K562 (cell line): ENCODE measurements around the gene RAB5B. TPM values are rescaled to one million over a fixed set of nuclear protein-coding genes. Genes with fewer than 3 reads are reported as not detected.

Experiments
- ATAC-seq: fragments of 200-7000 bp; cut with Tn5 transposase; 3 replicates; pipeline ENCODE4 v1.9.1; 2020; ENCODE audit warnings: moderate library complexity
- BruUV-seq: library from RNA; stranded (reverse); fragments of 400-500 nt; replicated peaks from 2 replicates; lab custom pipeline; 2021; lab: Mats Ljungman, UMichigan
- CTCF ChIA-PET: fragments of 300-600 bp; formaldehyde crosslinking; extraction: SDS; loops from one replicate; lab custom pipeline; 2021; ENCODE audit warnings: low intra/inter-chr PET ratio; lab: Yijun Ruan, JAX
- POLR2A ChIA-PET: fragments of 300-600, 350-650 bp; sonication (Branson Sonifier 250); formaldehyde crosslinking; extraction: SDS; loops from one replicate; lab custom pipeline; 2021; ENCODE audit warnings: antibody characterized with exemption, inconsistent platforms; lab: Yijun Ruan, JAX
- DNase-seq, 4 experiments: peaks; one replicate each; pipeline versions ENCODE4 v3.0.0 to v3.0.0-alpha.2; 2011 to 2018; ENCODE audit warnings: low spot score in 3 of 4, mixed read lengths in 3 of 4; ENCODE audit errors: extremely low read depth in 1 of 4
- FAIRE-seq: peaks from 2 replicates; lab custom pipeline; 2011; peaks lifted over from hg19 to GRCh38; lab: Jason Lieb, UNC
- H2AFZ ChIP-seq: 2 replicates; pipeline ENCODE4 v1.6.0; 2011; ENCODE audit warnings: low read depth, low read length, control low read depth, inconsistent platforms
- H3K27ac ChIP-seq: fragments of 200-600 bp; 3 replicates; pipeline ENCODE4 v1.8.0; 2011; ENCODE audit warnings: low read depth, mild to moderate bottlenecking, control low read depth, inconsistent platforms, low read length, moderate library complexity, mixed read lengths; ENCODE audit errors: extremely low read depth
- H3K27me3 ChIP-seq, 2 experiments: fragments of 300-600 bp in 1 of 2; 2 replicates in 1 of 2; 3 replicates in 1 of 2; pipeline versions ENCODE4 v1.6.0 to v1.8.0; 2011; ENCODE audit warnings: inconsistent platforms in 2 of 2, low read length in 2 of 2, mild to moderate bottlenecking in 1 of 2, mixed read lengths in 1 of 2, moderate library complexity in 1 of 2; ENCODE audit not compliant: control insufficient read depth in 2 of 2, insufficient read depth in 2 of 2
- H3K36me3 ChIP-seq: fragments of 300-600 bp; 3 replicates; pipeline ENCODE4 v1.8.0; 2011; ENCODE audit warnings: mild to moderate bottlenecking, low read length, inconsistent platforms; ENCODE audit not compliant: control insufficient read depth, insufficient read depth
- H3K4me1 ChIP-seq, 2 experiments: fragments of 200-600 bp in 1 of 2; replicated peaks in 1 of 2; 2 replicates in 1 of 2; 3 replicates in 1 of 2; pipeline versions ENCODE4 v1.5.1 to v1.8.0; 2011; ENCODE audit warnings: inconsistent platforms in 2 of 2, low read length in 2 of 2, mild to moderate bottlenecking in 1 of 2, mixed read lengths in 1 of 2, moderate library complexity in 1 of 2; ENCODE audit not compliant: control insufficient read depth in 2 of 2, insufficient read depth in 2 of 2
- H3K4me2 ChIP-seq: 2 replicates; pipeline ENCODE4 v1.6.1; 2011; ENCODE audit warnings: low read length, control low read depth, inconsistent platforms, mixed read lengths; ENCODE audit not compliant: insufficient read depth
- H3K4me3 ChIP-seq: fragments of 200-600 bp; sonication (generic), shearing (Covaris generic); 2 replicates; pipeline ENCODE4 v1.5.1; 2016; ENCODE audit warnings: control low read depth, inconsistent platforms
- H3K79me2 ChIP-seq: fragments of 200-600 bp; 3 replicates; pipeline ENCODE4 v1.8.0; 2011; ENCODE audit warnings: low read length, inconsistent platforms; ENCODE audit not compliant: control insufficient read depth, insufficient read depth
- H3K9ac ChIP-seq, 2 experiments: 2 replicates each; pipeline versions ENCODE4 v1.6.0 to v1.6.1; 2011; ENCODE audit warnings: low read depth in 2 of 2, low read length in 2 of 2, control low read depth in 1 of 2, inconsistent platforms in 1 of 2, mild to moderate bottlenecking in 1 of 2, mixed read lengths in 1 of 2; ENCODE audit not compliant: insufficient read depth in 1 of 2
- H3K9me1 ChIP-seq: one replicate; pipeline ENCODE4 v1.6.0; 2011; ENCODE audit warnings: inconsistent platforms, mild to moderate bottlenecking, low read length, moderate library complexity; ENCODE audit not compliant: control insufficient read depth, insufficient read depth
- H3K9me3 ChIP-seq: replicated peaks from 2 replicates; pipeline ENCODE4 v1.5.1; 2011; ENCODE audit warnings: low read depth, low read length, inconsistent platforms; ENCODE audit not compliant: control insufficient read depth, insufficient read depth
- H4K20me1 ChIP-seq: replicated peaks from 2 replicates; pipeline ENCODE4 v1.6.1; 2011; ENCODE audit warnings: low read length, inconsistent platforms, mixed read lengths; ENCODE audit not compliant: control insufficient read depth, insufficient read depth
- ATF1 ChIP-seq, 2 experiments: fragments of 450-650 bp in 1 of 2; IDR thresholded peaks; 2 replicates each; pipeline ENCODE4 v1.6.1; 2016; ENCODE audit warnings: missing compliant biosample characterization in 1 of 2, missing genetic modification characterization in 1 of 2
- CEBPB ChIP-seq: fragments of 450-650 bp; IDR thresholded peaks from 2 replicates; pipeline ENCODE4 v1.6.1; 2016; ENCODE audit warnings: missing genetic modification characterization, missing compliant biosample characterization
- CTBP1 ChIP-seq: fragments of 450-650 bp; IDR thresholded peaks from 2 replicates; pipeline ENCODE4 v1.6.1; 2016; ENCODE audit warnings: borderline replicate concordance
- ELF4 ChIP-seq: fragments of 450-650 bp; formaldehyde crosslinking; IDR thresholded peaks from 2 replicates; pipeline ENCODE4 v1.4.0; 2022; ENCODE audit warnings: missing genetic modification characterization
- EP300 ChIP-seq: IDR thresholded peaks from 2 replicates; pipeline ENCODE4 v1.6.1; 2012; ENCODE audit warnings: low read length, improper control_type of control experiment
- ETV5 ChIP-seq: sonication (generic); formaldehyde crosslinking; IDR thresholded peaks from 2 replicates; pipeline ENCODE4 v1.4.0; 2020; ENCODE audit warnings: low read depth, mild to moderate bottlenecking, missing genetic modification reagents
- NBN ChIP-seq: fragments of 450-650 bp; IDR thresholded peaks from 2 replicates; pipeline ENCODE4 v1.6.1; 2016; ENCODE audit warnings: low read depth, mild to moderate bottlenecking
- PHF20 ChIP-seq: fragments of 450-650 bp; IDR thresholded peaks from 2 replicates; pipeline ENCODE4 v1.6.1; 2018; ENCODE audit not compliant: partially characterized antibody
- ZNF589 ChIP-seq: fragments of 200-800 bp; sonication (Bioruptor generic); IDR thresholded peaks from 2 replicates; pipeline ENCODE4 v1.6.1; 2016; ENCODE audit warnings: low read depth, missing genetic modification characterization, missing compliant biosample characterization
- WGBS: fragments of 100-300 bp; shearing (Covaris generic); methylation state at CpG from one replicate; pipeline ENCODE4 v1.1.6; 2016; ENCODE audit warnings: low coverage, mixed read lengths; ENCODE audit not compliant: insufficient coverage; ENCODE audit errors: missing lambda C conversion rate; 5-methylcytosine and 5-hydroxymethylcytosine counted together
- in situ Hi-C: fragments of 300-500 bp; cut with MboI; formaldehyde crosslinking; loops from 4 replicates; pipeline ENCODE4 v1.15.0; 2018; ENCODE audit warnings: inconsistent platforms, mixed read lengths
- intact Hi-C: fragments of 100-400 bp; cut with micrococcal nuclease; formaldehyde crosslinking; loops from 2 replicates; pipeline ENCODE4 v1.14.2; 2022
- polyA plus RNA-seq, 8 experiments: library from polyadenylated mRNA; depleted of rRNA in 4 of 8; stranded (reverse) in 5 of 8; unstranded in 3 of 8; fragments of >200 nt; fragmentation: Nextera tagmentation in 2 of 8; fragmentation: Illumina TruSeq in 1 of 8; extraction: Ambion mirVana in 2 of 8; extraction: Trizol in 1 of 8; gene quantifications; 2 replicates each; pipeline versions ENCODE4 v1.2.1 to v1.2.3, GENCODE V29; 2011 to 2014; ENCODE audit warnings: inconsistent platforms in 1 of 8, missing spikeins in 1 of 8
- total RNA-seq, 7 experiments: library from RNA; depleted of rRNA in 6 of 7; stranded (reverse); fragments of >200 nt in 6 of 7; fragmentation: Illumina TruSeq in 2 of 7; extraction: Trizol in 2 of 7; gene quantifications; 2 replicates each; pipeline versions ENCODE4 v1.2.1 to v1.2.3, GENCODE V29; 2011 to 2021; ENCODE audit warnings: low replicate concordance in 1 of 7
- TF ChIP-seq, protein P1 (sequence below): IDR thresholded peaks from 2 replicates; pipeline ENCODE4 v1.6.1; 2016; ENCODE audit warnings: missing genetic modification characterization, missing compliant biosample characterization
- TF ChIP-seq, protein P2 (sequence below): IDR thresholded peaks from 2 replicates; pipeline ENCODE4 v1.6.1; 2011; ENCODE audit warnings: borderline replicate concordance, low read depth, mild to moderate bottlenecking, moderate library complexity, low read length; ENCODE audit not compliant: insufficient read depth, poor library complexity, severe bottlenecking

RAB5B gene
- total and polyA plus RNA-seq, 9 of the 15 experiments (the other 6 are each of a cell fraction or from before 2014, with no cell fraction given): 6.8 to 73.8 (median 25.2) TPM

GRCh38 chr12:55929306-55929791 is 44.5 kb upstream of the RAB5B start:
- ChIA-PET POLR2A (no interaction called here), CTCF (no interaction called here)
- 69% methylated on average over 8 of the region's 8 CpGs for WGBS
- no TSS peak for BruUV-seq
- H3K4me2 ChIP-seq: peak overlapping the region; percentile 91; the same call in 1 of the 2 replicates
- peaks cover 25 to 35% of the 10 kb centered on the region in 2 experiments; a peak in 4 of 5 replicates for H3K4me1 ChIP-seq
- H3K9ac ChIP-seq: no peak overlapping the region; a peak in 1 of 4 replicates
- H3K9me1 ChIP-seq: no peaks in the 10 kb centered on the region
- H3K9me3 ChIP-seq: no peaks in the 10 kb centered on the region
- DNase-seq (no peak), ATAC-seq (no peak), FAIRE-seq (no peak)
- H3K27ac ChIP-seq: no peak overlapping the region
- H4K20me1 ChIP-seq: no peaks in the 10 kb centered on the region
- intact Hi-C loops: loop anchor here (5.0 kb wide), 1 partner anchor 43 kb away; the partner anchor contains the start of gene RAB5B
- no peak overlapping the region for H2AFZ ChIP-seq
- in situ Hi-C loops: no loop called here
- H3K79me2 ChIP-seq: peaks cover 45% of the 10 kb centered on the region
- no peak overlapping the region for H3K4me3 ChIP-seq
- no peaks in the 10 kb centered on the region for H3K27me3 ChIP-seq
- TF ChIP-seq CEBPB: no peak
- TF ChIP-seq, all 486 proteins: peak for 0
- H3K36me3 ChIP-seq: peaks cover 12% of the 10 kb centered on the region

GRCh38 chr12:55930771-55931316 is 43.0 kb upstream of the RAB5B start, which contains the start of gene DGKA:
TSS of gene DGKA (plus strand) at chr12:55931162. CDS start at chr12:55936504, 5,342 bp downstream.
- H3K9me3 ChIP-seq: no peaks in the 10 kb centered on the region
- peak within 1 kb of the TSS; percentile 38 for H3K4me3 ChIP-seq
- peak within 1 kb of the TSS; percentile 53 to 93 for H3K9ac ChIP-seq
- ATAC-seq (peak; percentile 50), FAIRE-seq (peak; percentile 48), DNase-seq (peak; percentile 56 to 77 (median 62))
- in situ Hi-C loops (no loop called here), intact Hi-C loops (no loop called here)
- POLR2A ChIA-PET: interaction anchor here (0.6 to 2.1 kb wide), 5 partner anchors 9 to 142 kb away, joined by 3 to 18 read pairs (median 4); partner anchors contain the start of gene DNAJC14
- H3K79me2 ChIP-seq: peaks cover 31% of the 10 kb centered on the region
- H3K4me1 ChIP-seq: peaks cover 29% of the 10 kb centered on the region in 2 experiments; a peak in 4 of 5 replicates
- no peaks in the 10 kb centered on the region for H4K20me1 ChIP-seq
- CTCF ChIA-PET: no interaction called here
- H3K9me1 ChIP-seq: no peaks in the 10 kb centered on the region
- peaks cover 1% of the 10 kb centered on the region; the same call in 2 of the 3 replicates for H3K36me3 ChIP-seq
- no peaks in the 10 kb centered on the region for H3K27me3 ChIP-seq
- WGBS: 28% methylated on average over 3 of the region's 3 CpGs
- peak within 1 kb of the TSS; percentile 44 for H3K27ac ChIP-seq
- H3K4me2 ChIP-seq: peak within 1 kb of the TSS; percentile 87
- peak within 1 kb of the TSS; percentile 92 for H2AFZ ChIP-seq
- BruUV-seq: no TSS peak
- TF ChIP-seq PHF20 (no peak), ETV5 (CRISPR knock-in tag) (0 out of 2 replicates have a peak, but pooled peaks have one; percentile 11), CTBP1 (no peak), ELF4 (CRISPR knock-in tag) (no peak), EP300 (peak; percentile 15; the same call in 1 of the 2 replicates), NBN (0 out of 2 replicates have a peak, but pooled peaks have one; percentile 36), ZNF589 (no peak), ATF1 (CRISPR knock-in tag; IDR thresholded peaks at IDR 0.05) (no peak), ATF1 (tag; IDR thresholded peaks at IDR 0.05) (no peak)
- TF ChIP-seq, protein P1, sequence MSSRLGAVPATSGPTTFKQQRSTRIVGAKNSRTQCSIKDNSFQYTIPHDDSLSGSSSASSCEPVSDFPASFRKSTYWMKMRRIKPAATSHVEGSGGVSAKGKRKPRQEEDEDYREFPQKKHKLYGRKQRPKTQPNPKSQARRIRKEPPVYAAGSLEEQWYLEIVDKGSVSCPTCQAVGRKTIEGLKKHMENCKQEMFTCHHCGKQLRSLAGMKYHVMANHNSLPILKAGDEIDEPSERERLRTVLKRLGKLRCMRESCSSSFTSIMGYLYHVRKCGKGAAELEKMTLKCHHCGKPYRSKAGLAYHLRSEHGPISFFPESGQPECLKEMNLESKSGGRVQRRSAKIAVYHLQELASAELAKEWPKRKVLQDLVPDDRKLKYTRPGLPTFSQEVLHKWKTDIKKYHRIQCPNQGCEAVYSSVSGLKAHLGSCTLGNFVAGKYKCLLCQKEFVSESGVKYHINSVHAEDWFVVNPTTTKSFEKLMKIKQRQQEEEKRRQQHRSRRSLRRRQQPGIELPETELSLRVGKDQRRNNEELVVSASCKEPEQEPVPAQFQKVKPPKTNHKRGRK (tag): no peak
- TF ChIP-seq, protein P2, sequence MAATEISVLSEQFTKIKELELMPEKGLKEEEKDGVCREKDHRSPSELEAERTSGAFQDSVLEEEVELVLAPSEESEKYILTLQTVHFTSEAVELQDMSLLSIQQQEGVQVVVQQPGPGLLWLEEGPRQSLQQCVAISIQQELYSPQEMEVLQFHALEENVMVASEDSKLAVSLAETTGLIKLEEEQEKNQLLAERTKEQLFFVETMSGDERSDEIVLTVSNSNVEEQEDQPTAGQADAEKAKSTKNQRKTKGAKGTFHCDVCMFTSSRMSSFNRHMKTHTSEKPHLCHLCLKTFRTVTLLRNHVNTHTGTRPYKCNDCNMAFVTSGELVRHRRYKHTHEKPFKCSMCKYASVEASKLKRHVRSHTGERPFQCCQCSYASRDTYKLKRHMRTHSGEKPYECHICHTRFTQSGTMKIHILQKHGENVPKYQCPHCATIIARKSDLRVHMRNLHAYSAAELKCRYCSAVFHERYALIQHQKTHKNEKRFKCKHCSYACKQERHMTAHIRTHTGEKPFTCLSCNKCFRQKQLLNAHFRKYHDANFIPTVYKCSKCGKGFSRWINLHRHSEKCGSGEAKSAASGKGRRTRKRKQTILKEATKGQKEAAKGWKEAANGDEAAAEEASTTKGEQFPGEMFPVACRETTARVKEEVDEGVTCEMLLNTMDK: peak; percentile 32
